Dermis blood vessel endothelial cell (primary cell): ENCODE results near the gene TKTL1. TPM values are rescaled to one million over a fixed set of nuclear protein-coding genes. Genes with fewer than 3 reads are reported as not detected.
"Not testable (repeated sequence)": the region's sequence is repeated elsewhere in the genome, so short reads cannot be mapped to it uniquely, and the experiment has no call there.

Experiments used
- DNase-seq: peaks from one replicate; pipeline ENCODE4 v3.0.0; 2010
- total RNA-seq: library from RNA; depleted of rRNA; stranded (reverse); fragments of >200 nt; gene quantifications from 2 replicates; pipeline ENCODE4 v1.2.3, GENCODE V29; 2014

The TKTL1 gene
- total RNA-seq, 1 donor from 2014 or later: not detected

DNA sequence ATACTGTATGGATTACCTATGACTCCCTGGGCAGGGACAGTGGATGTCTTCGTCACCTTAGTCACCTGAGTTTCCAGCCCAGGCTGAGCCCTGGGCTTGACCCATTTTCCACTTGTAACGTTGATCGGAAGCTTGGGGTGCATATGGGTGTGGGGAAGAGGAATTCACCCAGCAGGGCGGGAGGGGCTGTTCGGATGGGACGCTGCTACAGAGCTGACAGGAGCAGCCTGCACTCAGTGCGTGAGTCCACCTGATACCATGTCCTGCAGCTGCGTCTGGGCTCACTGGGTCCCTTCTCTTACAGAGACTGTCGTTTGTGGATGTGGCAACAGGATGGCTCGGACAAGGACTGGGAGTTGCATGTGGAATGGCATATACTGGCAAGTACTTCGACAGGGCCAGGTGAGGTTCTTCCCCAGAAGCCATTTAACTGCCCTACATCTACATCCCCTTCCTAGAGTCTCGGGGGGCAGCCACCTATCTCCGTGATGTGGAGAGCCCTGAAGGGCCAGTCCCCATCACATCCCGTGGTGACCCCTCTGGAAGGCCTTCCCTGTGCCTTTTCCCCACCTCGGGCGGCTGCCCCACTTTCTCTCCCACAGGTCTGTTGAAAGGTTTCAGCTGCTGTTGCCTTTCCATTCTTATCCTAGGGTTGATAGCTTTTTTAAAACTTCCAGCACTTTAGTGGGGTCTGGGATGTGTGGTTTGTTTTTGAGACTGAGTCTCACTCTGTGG lies 13.6 kb downstream of the TKTL1 start:
- no peak for DNase-seq

DNA sequence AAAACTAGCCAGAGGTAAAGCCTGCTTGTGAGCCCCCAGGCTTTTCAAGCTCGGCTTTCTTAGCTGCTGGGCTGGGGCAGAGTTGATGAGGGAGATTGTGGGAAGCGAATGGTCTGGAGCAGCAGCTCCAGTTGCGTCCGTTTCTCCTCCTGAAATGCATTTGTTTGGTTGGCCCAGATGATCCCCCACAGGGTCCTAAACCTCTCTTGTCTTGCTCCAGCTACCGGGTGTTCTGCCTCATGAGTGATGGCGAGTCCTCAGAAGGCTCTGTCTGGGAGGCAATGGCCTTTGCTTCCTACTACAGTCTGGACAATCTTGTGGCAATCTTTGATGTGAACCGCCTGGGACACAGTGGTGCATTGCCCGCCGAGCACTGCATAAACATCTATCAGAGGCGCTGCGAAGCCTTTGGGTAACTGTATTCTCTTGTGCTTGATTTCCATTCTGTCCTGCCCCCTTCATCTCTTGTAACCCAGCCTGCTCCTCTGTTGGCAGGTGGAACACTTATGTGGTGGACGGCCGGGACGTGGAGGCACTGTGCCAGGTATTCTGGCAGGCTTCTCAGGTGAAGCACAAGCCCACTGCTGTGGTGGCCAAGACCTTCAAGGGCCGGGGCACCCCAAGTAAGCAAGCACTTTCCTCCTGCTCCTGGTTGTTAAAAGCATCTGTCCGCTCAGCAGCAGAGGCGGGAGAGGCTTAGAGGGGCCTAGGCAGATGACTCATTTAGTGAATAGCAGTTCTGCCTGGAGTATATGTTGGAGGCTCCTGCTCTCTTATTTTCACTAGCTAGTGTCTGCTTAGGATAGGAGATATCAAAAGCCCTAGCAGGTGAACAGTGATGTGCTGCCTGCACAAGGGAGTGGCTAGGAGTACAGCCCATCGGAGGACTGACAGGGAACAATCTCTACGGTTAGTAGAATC lies 15.3 kb downstream of the TKTL1 start:
- DNase-seq: no peak

- no peak for DNase-seq
Observed at GRCh38 chrX:154312116-154312515, 16.5 kb downstream of the TKTL1 start.

GRCh38 chrX:154313147-154313546 lies 17.6 kb downstream of the TKTL1 start:
- DNase-seq: no peak

GRCh38 chrX:154315416-154315815 lies 19.8 kb downstream of the TKTL1 start:
- DNase-seq: no peak

DNA sequence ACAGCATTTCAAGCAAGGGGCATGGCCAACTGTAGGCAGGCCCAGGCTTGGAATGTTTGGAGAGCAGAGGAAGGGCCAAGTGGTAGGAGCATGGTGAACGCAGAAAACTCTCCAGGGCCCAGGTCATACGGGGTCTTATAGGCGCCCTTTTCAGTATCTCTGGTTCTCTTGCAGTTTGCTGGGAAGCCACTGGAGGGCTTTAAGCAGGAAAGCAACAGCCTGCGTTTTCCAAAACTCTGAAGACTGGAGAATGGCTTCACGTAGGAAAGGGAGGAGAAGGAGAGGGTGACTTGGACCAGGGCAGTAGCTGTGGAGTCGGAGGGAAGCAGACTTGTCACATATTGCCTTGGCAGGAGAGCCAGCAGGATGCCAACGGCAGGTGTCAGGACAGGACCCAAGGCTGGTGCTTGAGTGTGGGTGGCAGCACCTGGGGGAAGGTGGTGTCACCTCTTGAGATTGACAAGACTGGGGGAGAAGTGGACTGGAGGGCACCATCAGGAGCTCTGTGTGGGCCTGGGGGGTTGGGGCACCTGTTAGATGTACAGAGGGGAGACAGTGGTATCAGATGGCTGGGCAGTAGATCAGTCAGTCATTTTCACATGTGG lies 21.9 kb downstream of the TKTL1 start:
- DNase-seq: peak; percentile 58

GRCh38 chrX:154320406-154320805 lies 24.8 kb downstream of the TKTL1 start:
- DNase-seq: no peak

DNA sequence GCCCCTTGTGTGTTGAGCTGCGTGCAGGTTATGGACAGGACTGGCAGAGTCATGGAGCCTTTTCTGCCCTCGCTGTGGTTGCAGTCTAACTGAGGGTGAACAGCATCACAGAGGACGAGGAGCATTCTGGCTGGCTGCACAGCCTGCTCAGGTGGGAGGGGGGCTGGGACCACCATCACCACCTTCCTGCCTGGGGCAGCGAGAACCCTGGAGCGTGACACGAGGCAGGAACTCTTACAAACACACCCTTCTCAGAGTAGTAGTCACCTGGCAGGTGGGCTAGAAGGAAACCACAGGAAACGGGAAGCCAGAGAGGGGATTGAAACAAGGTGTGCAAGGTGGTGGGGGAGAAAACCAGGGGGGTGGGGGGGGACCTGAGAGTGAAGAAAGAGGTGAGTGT lies 25.6 kb downstream of the TKTL1 start:
- DNase-seq: no peak

- DNase-seq: peak; percentile 5
Observed at GRCh38 chrX:154321594-154321993, 26.0 kb downstream of the TKTL1 start.

DNA sequence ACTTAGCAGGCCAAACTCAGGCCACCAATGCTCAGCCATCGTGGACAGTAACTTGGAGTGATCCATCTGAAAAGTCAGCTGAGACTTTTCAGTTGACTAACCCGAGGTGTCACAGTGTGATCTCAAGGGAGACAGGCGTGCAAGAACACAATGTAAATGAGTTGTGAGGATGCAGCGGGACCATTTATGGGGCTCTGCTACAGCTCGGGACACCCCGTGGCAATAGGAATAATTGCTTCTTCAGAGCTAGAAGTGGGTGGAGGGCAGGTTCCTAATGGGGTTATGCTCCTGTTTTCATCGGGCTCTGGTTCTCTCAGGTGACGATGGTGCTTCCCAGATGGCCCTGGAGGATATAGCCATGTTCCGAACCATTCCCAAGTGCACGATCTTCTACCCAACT lies 27.3 kb downstream of the TKTL1 start:
- no peak for DNase-seq

GRCh38 chrX:154323537-154323936 lies 27.9 kb downstream of the TKTL1 start:
- no peak for DNase-seq

GRCh38 chrX:154325541-154325940 lies 29.9 kb downstream of the TKTL1 start:
- DNase-seq: peak; percentile 41

- DNase-seq: no peak
Observed at GRCh38 chrX:154327038-154327820, 31.6 kb downstream of the TKTL1 start.

DNA sequence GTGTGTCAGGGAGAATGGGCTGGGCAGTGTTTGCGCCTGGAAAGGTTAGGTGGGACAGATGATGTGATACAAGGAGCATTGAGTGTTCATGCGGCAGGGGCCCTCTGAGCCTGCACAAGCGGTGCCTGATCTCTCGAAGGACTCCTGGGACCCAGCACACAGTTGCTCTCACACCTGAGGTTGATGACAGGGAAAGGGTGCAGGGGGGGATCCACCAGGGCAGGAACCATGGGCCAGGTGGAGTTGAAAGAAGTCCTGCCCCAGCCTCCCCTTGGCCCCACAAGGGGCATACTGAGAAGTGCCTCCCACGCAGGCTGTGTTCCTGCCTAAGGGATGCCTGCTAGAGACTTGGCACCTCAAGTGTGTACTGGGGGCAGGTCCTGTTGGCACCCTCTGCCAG lies 33.1 kb downstream of the TKTL1 start:
- no peak for DNase-seq

DNA sequence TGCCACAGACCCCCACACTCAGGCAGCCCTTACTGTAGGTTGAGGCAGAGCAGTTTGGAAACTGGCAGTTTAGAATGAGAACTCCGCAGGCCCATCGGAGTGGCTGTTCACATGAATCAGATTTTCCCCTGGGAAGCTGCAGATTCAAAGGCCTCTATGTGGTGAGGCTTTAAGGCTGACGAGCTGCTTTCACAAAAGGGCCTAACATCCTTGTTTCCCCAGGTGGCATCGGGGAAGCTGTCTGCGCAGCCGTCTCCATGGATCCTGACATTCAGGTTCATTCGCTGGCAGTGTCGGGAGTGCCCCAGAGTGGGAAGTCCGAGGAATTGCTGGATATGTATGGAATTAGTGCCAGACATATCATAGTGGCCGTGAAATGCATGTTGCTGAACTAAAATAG lies 33.7 kb downstream of the TKTL1 start:
- no peak for DNase-seq

DNA sequence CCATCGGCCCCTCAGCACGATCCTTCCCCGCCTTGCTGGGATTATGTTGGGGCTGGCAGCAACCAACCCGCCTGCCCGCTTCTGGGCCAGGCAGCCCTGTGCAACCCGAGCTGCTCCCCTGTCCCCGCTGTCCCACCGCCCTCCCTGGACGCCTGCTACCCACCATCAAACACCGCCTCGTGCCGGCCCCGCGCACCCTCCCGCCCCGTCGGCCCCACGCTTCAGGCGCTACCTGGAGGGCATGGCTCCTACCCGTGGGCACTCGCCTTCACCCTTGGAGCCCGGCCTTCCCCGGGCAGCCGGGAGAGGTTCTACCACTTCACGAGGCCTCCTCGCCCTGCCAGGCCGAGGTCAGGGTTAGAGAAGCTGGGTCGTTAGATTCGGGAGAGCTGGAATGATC lies 37.0 kb downstream of the TKTL1 start:
- no peak for DNase-seq

DNA sequence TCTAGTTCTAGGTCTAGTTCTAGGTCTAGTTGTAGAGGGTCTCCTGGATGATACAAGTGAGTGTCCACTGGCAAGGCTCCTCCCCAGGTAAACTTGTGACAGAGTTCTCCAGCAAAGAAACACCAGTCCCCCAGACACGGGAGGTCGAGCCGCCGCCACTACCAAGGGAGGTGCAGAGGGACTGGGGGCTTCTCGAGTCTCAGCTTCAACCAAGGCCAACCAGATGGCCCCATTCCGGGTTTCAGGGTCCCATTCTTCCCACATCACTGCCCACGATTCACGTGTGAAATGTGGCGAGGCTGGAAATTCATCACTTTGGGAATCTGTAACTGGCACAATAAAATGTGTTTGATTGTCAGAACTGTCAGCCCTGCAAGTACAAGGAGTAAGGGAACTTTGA lies 37.5 kb downstream of the TKTL1 start:
- no peak for DNase-seq

DNA sequence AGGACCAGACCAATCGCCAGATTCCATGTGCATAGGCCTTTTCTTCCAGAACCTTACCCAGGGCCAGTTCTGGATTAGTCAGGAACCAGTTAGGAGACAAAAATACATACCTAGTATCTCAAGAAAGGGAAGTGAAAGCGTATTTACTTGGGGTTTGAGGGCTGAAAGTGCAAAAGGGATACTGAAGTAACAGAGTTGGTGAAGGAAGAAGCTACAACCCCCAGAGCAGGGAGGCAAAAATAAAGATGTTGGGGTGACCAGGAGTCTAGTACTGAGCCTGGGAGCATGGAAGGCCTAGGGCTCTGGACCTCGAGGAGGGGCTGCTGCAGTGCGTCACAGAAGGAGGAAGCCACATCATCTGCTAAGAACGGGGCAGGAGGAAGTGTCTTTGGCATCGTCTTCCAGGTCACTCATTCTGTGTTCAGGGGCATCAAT lies 38.3 kb downstream of the TKTL1 start:
- peak; percentile 71 for DNase-seq

DNA sequence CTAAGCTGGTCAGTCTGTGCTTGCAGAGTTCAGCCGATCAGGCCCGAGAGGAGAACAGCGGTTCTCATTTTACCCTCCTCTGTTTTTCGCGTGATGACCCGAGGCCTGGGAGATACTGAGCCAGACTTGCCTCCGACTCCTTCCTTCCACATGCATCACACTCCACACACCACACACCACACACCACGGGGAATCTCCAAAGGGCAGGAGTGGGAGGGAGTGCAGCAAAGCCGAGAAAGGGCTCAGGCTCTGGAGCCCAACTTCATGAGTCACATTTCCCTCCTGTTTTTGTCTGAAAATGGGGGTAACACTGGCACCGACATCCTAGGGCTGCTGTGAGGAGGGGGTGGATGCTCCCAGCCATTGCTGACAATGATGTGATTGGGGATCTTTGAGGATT lies 38.9 kb downstream of the TKTL1 start:
- peak; percentile 30 for DNase-seq

DNA sequence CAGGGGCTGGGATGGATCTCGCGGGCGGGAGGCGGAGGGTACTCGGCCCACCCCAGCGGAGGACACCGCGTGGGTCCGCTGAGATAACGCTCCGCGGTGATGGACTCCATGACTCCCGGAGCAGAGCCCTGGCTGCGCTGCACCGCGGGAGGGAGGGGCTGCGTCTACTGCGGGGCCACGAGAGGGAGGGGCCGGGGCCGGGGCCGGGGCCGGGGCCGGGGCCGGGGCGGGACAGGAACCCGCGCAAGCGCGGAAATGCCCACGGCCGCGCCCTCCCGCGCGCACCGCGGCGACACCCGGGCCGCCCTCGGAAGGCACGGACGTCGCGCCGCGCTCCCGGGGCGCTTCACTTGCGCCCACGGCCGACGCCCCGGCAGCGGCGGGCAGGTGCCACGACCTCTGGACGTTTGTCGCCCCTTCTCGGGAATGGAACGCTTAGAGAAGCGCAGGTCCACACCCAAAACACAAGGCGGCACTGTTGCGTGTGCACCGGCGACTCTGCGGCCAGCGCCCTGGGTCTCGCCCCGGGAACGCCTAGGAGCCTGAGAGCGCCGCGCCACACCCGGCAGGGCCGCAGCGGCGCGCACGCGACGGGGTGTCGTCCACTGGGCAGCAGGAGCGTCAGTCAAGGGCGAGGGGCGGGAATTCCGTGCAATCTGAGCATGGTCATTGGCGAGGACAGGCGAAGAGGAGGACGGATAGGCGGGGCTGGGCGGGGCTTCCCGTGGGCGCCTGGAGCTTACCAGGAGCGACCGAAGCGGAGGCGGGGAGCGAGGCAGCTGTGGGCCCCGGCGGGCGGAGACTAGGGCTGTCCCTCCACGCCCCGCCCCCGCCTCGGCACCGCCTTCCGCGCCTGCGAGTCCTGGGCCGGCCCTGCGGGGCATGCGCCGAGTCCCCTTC lies 46.1 kb downstream of the TKTL1 start:
- DNase-seq: not testable (repeated sequence)

DNA sequence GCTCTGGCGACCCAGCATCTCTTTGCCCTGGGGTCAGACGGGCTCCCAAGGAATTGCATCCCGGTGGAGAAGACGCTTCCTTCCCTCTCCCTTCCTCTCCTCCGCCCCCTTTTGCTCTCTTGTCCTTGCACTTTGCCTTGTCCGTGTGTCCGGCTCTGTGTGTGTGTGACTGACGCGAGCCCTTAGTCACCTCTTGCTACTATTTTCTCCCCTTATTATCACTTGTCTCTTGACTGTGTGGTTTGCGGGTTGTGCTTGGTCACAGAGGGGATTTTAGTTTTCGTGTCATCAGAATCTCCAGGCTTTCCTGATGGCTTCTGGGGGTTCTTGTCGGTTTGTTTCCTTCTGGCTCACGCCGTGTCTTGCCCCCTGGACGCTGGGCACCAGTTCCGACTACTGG lies 47.5 kb downstream of the TKTL1 start:
- DNase-seq: not testable (repeated sequence)

DNA sequence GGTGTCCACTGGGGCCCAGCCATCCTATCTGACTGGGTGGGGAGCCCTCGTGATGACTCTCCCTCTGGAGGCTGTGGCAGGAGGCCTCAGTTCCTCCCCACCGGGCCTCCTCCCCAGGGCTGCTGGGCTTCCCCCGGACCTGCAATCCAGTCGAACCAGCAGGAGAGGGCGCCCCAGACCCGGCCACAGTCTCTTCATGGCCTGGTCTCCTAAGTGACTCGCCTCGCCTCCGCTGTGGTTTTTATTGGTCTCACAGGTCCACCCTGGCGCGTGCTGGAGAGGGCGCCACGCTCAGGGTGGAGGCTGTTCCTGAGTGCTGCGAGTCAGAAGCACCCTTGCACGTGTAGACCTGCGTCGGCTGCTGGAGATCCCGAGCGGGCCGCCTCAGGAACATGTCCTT lies 48.0 kb downstream of the TKTL1 start:
- not testable (repeated sequence) for DNase-seq
